Forelimb muscle (tissue), 1 donor: ENCODE results near the gene CAMK4. TPM values are rescaled to one million over a fixed set of nuclear protein-coding genes. Genes with fewer than 3 reads are reported as not detected.
"Not testable (repeated sequence)": the region's sequence is repeated elsewhere in the genome, so short reads cannot be mapped to it uniquely, and the experiment has no call there.

Experiments used
- DNase-seq: peaks from one replicate; pipeline ENCODE4 v3.0.0-alpha.2; 2013; ENCODE audit warnings: low read depth
- polyA plus RNA-seq: library from polyadenylated mRNA; unstranded; fragments of 120-200 nt; gene quantifications from one replicate; pipeline ENCODE4 v1.2.1, GENCODE V29; 2013; ENCODE audit not compliant: insufficient read length

CAMK4 gene
- polyA plus RNA-seq, 1 donor = 4.7 TPM

DNA sequence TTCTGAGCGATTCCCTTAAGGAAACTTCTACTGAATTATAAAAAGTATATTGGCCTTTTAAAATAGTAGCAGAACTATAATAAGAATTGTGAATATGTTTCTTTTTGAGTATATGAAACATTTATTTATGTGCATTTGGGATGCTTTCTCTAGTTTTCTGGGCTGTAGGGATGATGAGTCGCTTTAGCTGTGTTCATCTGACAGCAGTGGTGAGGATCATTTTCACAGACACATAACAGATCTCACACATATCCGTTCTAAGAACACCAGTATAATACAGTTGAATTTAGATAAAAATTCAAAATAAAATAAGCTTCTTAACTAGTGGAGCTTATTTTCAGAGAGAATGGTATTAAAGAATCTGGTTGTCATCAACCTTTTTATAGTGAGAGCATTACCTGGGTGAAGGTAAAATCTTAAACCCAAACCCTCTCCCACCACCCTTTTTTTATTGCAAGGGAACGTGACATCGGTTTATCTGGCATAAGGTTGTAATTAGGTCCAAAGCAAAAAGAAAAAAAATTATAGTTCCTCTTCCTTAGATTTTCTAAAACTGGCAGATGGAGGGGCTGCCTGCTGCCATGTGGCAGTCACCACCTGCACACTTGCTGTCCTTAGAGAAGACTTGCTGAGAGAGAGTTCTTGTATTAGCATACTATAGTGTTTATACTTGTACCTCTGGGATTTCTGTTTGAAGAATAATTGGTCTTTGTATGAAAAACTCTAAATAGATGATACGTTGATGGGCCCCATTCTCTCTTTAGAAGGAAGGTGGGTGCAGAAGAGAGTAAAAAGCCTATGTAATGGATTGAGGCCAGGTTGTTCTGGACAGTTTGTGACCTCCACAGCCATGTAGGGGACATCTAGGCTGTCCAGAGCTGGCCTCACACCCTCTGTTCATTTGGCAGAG is 86.8 kb downstream of the CAMK4 start:
- DNase-seq = no peak

DNA sequence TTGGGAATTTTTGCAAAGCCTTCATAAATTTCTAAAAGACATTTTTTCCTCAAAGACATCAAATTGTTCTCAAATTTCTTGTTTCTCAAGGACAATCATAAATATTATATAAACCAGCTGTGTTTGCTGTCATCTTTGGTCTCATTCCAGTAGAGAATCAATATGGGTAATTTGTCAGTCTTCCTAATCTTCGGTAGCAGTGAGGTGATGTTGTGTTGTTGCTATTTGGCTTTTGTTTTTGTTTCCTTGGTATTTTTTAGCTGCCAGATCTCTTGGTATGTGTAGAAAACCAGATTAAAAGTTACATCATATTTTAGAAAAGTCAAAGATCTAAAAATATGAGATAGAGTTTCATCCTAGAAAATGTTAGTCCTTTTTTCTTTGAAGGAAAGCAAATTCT is 87.5 kb downstream of the CAMK4 start:
- DNase-seq = no peak

DNA sequence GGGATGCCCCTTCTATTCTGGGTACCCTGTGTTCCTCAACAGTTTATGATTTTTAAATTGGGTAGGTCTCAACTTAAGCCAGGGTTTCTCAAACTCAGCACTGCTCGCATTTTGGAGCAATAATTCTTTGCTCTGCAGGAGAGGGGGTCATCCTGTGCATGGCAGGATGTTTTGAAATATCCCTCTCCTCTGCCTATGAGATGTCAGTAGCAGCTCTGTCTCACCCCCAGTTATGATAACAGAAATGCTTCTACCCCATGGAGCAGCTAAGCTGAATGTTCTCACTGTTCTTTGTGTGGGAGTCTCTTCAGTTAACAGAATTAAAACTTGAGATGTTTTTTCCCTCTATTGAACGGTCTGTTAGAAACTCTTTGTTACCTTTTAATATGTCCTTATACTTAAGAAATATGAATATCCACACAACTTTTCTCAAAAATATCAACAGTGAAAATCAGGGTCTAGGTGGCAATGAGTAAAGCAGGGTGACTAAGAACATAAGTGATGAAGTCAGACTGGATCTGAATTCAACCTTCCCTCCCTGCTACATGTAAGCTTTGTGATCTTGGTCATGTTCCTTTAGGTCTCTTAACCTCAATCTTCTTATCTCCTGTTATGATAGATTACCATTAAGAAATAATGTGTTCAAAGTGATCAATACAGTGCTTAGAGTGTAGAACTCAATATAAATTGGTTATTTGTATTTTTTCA is 89.0 kb downstream of the CAMK4 start:
- no peak for DNase-seq

DNA sequence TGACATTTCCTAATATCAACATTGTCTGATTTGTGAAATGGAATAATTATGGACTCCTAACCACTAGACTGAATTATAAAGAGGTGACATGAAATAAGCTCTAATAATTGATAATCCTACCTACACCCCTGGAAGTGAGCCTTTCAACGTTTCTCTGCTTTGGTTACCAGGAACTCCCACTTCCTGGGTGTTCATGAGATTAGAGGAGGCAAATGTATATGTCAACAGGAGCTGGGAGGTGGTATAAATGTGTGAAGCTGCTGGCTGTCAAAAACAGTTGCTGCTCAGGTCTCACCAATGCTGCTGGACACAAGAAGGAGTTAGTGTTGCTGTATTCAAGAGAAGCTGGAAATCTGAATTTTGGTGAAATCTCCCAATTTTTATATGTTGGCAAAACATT is 96.8 kb downstream of the CAMK4 start:
- DNase-seq = no peak

DNA sequence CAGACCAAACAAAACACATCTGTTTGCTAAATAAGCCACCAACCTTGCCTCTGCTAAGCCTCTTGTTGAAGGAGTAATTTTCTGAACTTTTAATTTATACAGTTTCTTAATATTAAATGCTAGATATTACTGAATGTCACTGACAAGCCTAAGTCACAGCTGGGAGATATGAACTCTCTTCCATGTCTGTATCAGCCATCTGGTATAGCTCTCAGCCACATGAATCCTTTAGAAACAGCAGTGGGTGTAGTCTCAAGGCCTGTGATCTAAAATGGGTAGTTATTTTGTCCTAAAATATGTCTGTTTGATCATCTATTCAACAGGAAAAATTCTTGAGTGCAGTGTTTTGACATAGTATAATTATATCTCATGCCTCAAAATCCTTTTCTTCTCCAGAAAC is 97.2 kb downstream of the CAMK4 start:
- no peak for DNase-seq

DNA sequence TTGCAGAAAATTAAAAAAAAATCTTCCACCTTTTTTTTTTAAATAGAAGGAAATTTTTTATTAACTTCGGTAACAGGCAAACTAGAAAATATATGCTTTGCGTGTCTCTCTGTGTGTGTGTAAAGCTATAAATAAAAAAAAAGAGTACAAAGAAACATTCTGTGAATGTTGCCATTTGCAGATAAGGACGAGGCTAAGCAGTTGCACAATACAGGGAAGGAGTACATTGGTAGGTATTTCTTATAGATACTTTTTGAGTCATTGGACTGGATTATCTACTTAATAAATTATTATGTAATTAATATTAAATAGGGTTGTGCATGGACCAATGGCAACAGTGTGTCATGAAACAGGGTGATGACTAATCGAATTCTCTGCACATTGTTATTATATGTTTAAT is 102.4 kb downstream of the CAMK4 start:
- DNase-seq = no peak

DNA sequence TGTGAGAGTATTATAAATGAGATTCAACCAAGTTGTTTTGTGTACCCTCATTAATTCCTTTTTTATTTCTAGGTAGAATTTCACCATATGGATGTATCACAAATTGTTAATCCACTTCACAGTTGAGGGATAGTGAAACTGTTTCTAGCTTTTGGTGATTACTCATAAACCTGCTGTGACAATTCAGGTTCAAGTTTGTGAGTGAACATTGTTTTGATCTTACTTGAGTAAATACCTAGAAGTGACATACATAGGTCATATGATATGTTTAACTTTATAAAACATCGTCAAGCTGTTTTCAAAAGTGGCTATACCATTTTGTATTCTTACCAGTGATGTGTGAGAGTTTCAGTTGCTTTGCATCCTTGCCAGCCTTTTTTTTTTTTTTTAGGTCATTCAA is 112.9 kb downstream of the CAMK4 start:
- no peak for DNase-seq

DNA sequence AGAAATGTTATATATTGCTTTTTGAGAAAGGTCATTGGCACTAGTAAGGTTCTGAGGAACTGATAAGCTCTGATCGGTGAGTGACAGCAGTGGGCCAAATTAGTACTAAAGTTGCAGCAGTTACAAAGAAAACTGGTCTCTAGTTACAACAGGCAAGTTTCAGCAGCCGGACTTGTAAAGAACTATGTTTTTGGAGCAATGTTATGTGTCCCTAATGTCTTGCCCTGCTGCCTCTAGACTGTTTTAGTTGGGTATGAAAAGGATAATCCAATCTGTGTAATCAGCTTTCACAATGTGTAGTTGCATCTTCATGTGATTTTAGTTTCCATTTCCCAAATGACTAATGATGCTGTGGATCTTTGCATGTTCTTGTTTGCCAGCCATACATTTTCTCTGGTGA is 113.5 kb downstream of the CAMK4 start:
- DNase-seq = no peak

DNA sequence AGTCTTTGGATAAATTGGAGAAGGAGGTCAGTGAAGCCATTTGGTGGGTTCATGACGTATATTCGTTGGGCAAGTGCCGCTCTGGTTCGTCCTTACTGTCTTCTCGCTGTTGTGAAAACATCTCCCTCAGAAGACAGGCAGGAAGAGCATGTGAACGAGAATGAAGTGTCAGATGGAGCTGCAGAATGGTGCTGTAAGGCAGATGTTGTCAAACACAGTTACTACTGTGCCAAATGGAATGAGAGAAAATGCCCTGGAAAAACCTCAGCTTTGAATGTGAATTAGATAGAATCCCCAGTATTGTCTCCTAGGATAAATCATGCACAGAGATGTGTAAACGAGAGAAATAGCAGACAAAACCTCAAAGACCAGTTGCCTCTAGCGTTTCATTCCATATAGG is 121.5 kb downstream of the CAMK4 start:
- no peak for DNase-seq

DNA sequence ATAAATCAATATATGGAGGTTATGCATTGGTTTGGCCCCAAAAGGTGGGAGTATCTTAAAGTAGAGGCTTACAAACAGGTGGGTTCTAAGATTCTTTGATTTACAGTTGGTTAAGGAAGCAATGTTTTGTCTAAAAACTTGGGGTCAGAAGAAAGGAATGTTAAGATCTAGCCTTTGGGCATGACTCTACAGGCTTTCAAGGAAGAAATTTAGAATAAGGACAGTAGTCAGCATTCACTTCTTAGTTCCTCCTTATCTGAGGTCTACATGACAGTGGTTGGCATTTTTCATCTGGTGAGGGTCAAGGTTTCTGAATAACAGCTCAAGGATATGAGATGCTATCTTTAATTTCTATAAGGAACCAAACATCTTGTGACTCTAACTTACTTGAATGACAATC is 122.8 kb downstream of the CAMK4 start:
- no peak for DNase-seq

DNA sequence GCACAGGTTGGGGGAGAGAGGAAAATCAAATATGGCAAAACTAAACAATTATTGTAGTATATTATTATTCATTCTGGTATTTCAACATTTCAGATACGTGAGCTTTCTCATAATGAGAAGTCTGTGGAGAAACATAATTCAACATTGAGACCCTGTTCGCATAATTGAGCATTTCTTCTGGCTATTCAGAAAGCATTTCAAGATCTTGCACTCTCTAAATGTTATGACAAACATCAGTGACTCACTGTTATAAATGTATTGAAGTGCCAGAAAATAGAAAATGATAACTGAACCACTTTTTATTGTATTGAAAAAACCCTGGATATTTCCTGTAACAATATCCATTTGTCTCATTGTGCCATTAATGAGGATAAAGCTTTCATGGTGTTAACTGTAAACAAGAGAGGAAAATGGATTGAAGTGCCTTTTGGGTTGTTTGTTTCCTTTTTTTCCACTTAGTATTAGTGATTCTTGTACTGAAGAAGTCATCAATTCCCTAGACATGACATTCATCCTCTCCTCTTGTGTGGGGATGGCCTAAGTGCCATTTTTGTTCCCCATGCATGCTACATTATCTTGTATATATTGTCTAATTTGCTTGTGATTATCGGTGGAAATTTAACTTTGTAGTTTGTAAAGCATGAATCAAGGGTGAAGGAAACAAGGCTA is 124.6 kb downstream of the CAMK4 start:
- DNase-seq = no peak

DNA sequence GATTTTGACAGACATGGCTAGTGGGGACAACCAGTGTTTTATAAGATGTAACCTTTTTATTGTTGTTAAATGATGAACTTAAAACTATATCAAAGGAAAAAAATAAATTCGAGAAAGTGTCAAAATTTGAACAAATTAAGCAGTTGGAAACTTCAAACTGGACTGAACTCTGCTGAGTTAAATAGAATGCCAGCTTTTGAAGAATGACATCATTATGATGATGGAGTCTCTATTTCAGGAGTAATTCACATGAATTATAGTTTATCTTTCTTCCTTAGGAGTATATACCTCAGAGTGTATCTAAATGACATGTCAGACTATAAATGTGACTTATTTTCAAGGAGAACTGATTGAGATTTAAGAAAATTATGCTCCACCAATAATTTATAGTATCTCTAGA is 125.2 kb downstream of the CAMK4 start:
- no peak for DNase-seq

DNA sequence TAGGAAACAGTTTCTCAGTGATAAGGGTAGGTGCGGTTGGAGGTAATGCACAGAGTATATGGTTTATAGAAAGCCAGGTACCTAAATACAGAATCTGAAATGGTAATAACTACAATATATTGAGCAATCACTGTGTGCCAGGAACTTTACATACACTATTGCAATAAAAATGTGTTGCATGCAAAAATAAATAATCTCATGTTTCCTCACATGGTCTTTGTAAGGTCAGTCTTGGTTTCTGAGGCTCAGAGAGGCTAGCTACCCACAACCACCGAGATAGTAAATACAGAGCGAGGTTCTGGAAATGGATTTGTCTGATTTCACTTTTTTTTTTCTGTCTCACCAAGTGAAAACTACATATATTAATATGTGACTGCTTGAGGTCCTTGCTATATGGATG is 128.9 kb downstream of the CAMK4 start:
- DNase-seq = no peak

DNA sequence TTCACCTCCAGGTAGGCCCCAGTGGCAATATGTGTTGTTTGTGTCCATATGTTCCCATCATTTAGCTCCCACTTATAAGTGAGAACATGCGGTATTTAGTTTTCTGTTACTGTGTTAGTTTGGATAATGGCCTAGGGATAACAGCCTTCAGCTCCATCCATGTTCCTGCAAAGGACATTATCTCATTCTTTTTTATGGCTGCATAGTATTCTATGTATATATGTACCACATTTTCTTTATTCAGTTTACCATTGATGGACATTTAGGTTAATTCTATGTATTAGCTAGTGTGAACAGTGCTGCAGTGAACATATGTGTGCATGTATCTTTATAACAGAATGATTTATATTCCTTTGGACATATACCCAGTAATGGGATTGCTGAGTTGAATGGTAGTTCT is 134.5 kb downstream of the CAMK4 start:
- DNase-seq = not testable (repeated sequence)

DNA sequence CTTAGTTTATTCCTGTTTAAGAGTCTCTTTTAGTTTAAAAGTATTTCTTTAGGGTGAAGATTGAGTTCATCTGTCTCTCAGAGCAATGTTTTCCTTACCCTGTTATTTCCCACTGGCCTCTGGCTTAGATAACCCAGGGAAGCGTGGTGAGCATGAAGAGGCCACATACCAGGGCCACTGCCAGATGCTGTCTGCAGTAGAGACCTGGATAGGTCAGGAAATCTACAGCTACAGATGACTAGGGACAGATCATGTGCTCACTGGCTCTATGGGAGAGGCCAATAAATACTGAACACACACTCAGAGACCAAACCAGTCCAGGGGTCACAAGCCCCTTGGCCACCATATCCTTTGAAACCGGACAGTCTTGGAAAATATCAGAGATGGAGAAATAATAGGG is 136.0 kb downstream of the CAMK4 start:
- no peak for DNase-seq

DNA sequence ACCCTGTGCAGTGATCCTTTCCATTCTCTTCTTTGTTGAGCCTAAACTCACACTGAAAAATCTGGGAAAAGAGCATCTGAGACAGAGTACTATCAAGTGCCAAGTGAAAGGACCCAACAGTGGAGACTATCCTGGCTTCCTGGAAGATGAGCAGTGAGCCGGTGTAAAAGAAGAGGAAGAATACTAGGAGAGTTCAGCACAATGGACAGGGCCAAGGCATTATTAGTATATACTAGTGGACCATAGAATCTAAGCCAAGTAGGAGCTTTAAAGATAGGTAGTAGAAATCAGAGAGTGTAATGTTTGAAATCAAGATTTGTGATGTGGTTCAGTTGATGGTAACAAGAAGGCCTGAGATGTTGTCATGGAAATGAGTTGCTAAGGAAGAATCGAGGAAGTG is 140.8 kb downstream of the CAMK4 start:
- DNase-seq = no peak

DNA sequence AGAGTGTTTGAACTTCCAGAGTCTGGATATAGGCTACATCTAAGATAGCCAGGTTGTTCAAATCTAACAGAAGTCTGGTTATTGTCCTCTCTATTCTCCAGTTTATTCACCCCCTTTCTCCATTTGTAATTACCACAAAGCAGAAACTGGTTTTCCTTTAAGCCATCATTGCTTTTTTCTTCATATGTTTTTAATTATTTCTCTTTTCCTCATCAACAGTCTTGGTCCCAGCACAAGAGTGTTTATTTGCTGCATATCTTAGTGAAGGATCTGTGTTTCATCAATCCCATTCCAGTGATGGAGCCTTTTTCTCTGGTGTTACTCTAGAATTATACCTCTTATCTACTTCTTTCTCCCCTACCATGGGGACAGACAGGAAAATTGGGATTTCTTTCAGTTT is 142.2 kb downstream of the CAMK4 start:
- no peak for DNase-seq

DNA sequence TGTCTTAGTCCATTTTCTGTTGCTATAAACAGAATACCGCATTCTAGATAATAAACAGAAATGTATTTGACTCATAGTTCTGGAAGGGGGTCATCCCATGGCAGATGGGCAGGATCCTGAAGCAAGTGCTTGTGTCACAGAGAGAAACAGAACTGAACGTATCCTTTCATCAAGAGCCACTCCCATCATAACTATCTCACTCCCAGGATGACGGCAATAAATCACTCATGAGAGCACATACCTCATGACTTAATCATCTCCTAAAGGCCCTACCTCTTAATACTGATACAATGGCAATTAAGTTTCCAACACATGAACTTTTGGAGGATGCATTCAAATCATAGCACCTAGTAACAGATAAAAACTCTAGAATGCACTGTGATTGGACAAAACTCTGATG is 142.9 kb downstream of the CAMK4 start:
- no peak for DNase-seq

DNA sequence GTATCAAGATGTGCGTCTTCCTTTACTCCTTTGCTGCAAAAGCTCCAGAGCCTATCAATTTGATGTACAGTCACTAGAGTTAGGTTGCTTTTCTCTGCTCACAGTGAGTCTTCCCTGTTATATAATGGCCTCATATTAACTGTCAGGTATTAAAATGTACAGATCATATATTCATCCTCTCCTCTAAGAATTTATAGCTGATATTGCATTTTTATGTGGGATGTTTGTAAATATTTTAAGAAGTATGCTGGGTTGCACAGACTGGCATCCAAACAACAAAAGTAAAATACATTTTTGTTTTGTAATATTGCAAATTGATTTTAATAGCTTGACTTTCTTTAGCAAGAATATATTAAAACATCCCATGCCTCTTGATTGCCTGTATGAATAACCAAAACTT is 148.6 kb downstream of the CAMK4 start:
- DNase-seq = no peak

DNA sequence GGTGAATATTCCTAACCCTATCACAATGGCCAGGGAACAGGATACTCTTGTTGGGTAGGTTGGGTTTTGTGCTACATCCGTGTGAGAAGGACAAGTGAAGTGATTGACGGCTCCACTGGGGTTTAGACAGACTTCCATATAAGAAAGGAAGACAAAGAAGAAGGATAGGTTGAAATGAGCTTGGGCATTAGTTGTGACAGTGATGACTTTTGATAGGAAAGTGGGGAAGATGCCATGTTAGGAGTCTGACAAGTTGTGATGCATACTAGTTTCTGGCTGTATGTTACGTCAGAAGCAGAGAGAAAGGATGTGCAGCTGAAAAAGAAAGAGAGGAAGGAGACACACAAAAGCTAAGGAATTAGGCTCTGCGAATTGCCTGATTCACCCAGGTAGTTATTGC is 150.2 kb downstream of the CAMK4 start:
- DNase-seq = no peak

DNA sequence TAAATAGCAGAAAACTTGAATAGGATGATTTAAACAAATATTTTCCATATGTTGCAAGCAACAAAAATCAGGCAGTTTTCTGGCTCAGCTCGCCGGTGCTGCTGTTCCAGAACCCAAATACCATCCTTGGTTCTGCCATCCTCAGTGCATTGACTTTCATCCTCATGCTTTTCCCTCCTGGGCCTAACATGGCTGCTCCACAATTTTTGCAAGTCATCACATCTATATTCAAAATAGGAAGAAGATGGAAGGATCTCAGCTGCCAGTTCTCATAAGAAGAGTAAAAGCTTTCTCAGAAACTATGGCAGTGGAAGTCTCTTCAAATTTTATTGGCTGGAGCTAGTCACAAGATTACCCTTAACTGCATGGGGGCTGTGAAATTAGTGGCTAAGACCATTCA is 151.5 kb downstream of the CAMK4 start:
- DNase-seq = no peak

DNA sequence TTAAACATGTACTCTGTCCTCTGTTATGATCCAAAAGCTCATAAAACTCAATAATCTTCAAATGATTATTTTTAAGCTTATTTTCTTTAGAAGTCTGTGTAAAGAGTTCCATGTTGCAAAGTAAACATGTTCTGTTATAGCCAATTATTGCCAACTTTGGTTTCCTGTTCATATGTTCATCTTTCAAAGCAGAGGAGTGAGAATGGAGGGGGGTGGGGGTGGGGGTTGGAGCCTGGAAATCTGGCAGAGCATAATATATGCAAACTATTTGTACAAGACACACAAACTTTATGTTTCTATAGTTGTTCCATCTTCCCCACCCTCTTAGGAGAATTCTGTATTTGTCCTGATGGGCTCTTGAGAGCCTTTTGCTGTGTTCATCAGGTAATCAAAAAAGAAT is 153.1 kb downstream of the CAMK4 start:
- DNase-seq = no peak

DNA sequence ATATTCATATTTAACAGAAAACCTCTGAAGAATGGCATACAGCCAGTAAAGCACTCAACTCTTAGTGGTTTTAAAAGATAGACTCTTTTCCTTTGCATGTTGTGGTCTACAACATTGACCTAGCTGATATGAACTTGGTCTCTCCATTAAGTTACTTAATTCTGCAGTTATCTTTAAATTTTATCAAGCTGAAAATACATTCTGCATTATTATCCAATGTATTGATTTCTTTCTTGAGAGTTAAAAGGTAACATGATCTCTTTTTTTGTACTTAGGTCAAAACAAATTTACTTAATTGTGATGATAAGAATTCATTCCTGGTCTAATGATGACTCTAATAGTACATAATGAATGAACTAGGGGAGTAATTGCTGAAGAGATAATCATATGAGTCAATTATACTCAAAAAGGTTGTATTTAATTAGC is 155.2 kb downstream of the CAMK4 start:
- no peak for DNase-seq
